A549 (cell line): ENCODE data around the gene OR5M11.

Experiments used
- BCL3 ChIP-seq: fragments of >200 bp; sonication (Bioruptor Twin); formaldehyde crosslinking; IDR thresholded peaks from 3 replicates; pipeline ENCODE4 v1.6.1; 2016
- CEBPB ChIP-seq, 2 experiments: fragments of >200 bp in 1 of 2; sonication (Bioruptor Twin) in 1 of 2; formaldehyde crosslinking in 1 of 2; IDR thresholded peaks; 2 replicates each; pipeline ENCODE4 v1.6.1; 2012 to 2016
- EHMT2 ChIP-seq: fragments of 200-600 bp; sonication (generic); IDR thresholded peaks from 2 replicates; pipeline ENCODE4 v1.6.1; 2016; ENCODE audit warnings: antibody characterized with exemption, low read depth, mild to moderate bottlenecking, moderate library complexity
- EP300 ChIP-seq, 2 experiments: fragments of >200 bp; sonication (Bioruptor Twin); formaldehyde crosslinking; IDR thresholded peaks; 2 replicates in 1 of 2; 3 replicates in 1 of 2; pipeline ENCODE4 v1.6.1; 2016 to 2017
- ESRRA ChIP-seq: fragments of 150-350 bp; IDR thresholded peaks from 2 replicates; pipeline ENCODE4 v1.6.1; 2014; ENCODE audit warnings: mild to moderate bottlenecking, low read length, borderline replicate concordance
- HDAC2 ChIP-seq: fragments of 200-600 bp; sonication (generic); IDR thresholded peaks from 2 replicates; pipeline ENCODE4 v1.6.1; 2016
- PHF8 ChIP-seq: fragments of 200-600 bp; sonication (generic); IDR thresholded peaks from 2 replicates; pipeline ENCODE4 v1.6.1; 2016; ENCODE audit warnings: low read depth, mild to moderate bottlenecking, antibody characterized with exemption, moderate library complexity, borderline replicate concordance
- POLR2A ChIP-seq: IDR thresholded peaks from 2 replicates; pipeline ENCODE4 v1.6.1; 2012; ENCODE audit warnings: mild to moderate bottlenecking, low read length
- RARB ChIP-seq: fragments of 250-450 bp; sonication (Bioruptor Pico); IDR thresholded peaks from 2 replicates; pipeline ENCODE4 v1.8.0; 2021; ENCODE audit warnings: mild to moderate bottlenecking, moderate library complexity
- REST ChIP-seq: fragments of 200-600 bp; sonication (generic); IDR thresholded peaks from 2 replicates; pipeline ENCODE4 v1.6.1; 2016; ENCODE audit warnings: antibody characterized with exemption, mild to moderate bottlenecking, moderate library complexity
- TF ChIP-seq, protein P1 (sequence below): fragments of >200 bp; sonication (Bioruptor Twin); formaldehyde crosslinking; IDR thresholded peaks from 3 replicates; pipeline ENCODE4 v1.5.1; 2016

DNA sequence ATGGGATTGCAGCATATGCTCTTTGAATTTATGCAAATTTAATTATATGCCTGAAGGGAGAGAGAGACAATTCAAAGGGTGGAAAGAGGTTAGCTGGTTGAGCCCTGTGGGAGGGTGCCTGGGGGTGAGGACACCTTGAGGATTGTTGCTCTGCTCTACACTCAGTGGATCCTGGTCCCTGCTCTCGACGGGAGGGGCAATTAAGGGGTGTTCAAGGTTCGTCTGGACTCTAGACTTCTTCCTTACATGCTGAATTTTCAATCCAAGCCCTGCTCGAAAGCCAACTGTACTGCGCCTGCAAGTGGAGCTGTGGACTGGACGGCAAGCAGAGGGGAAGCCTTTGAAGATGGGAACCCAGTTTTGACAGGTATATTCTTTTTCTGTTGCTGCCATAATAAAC, 15.5 kb upstream of the OR5M11 start:
- TF ChIP-seq RARB (CRISPR knock-in tag) (no peak), HDAC2 (no peak), CEBPB (IDR thresholded peaks at IDR 0.05) (no peak), BCL3 (no peak), EHMT2 (no peak), REST (no peak), PHF8 (no peak), POLR2A (no peak), EP300 (IDR thresholded peaks at IDR 0.05) (no peak), ESRRA (no peak)
- TF ChIP-seq, protein P1, sequence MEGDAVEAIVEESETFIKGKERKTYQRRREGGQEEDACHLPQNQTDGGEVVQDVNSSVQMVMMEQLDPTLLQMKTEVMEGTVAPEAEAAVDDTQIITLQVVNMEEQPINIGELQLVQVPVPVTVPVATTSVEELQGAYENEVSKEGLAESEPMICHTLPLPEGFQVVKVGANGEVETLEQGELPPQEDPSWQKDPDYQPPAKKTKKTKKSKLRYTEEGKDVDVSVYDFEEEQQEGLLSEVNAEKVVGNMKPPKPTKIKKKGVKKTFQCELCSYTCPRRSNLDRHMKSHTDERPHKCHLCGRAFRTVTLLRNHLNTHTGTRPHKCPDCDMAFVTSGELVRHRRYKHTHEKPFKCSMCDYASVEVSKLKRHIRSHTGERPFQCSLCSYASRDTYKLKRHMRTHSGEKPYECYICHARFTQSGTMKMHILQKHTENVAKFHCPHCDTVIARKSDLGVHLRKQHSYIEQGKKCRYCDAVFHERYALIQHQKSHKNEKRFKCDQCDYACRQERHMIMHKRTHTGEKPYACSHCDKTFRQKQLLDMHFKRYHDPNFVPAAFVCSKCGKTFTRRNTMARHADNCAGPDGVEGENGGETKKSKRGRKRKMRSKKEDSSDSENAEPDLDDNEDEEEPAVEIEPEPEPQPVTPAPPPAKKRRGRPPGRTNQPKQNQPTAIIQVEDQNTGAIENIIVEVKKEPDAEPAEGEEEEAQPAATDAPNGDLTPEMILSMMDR, result no peak
